K562 (cell line): ENCODE data around the gene HDAC3. TPM values are rescaled to one million over a fixed set of nuclear protein-coding genes. Genes with fewer than 3 reads are reported as not detected.

Source experiments
- AFF1 ChIP-seq, 2 experiments: fragments of 450-650 bp; IDR thresholded peaks; 2 replicates each; pipeline ENCODE4 v1.6.1; 2018; ENCODE audit warnings: mild to moderate bottlenecking in 2 of 2, low read depth in 1 of 2; ENCODE audit not compliant: partially characterized antibody in 2 of 2
- CBX2 ChIP-seq: fragments of 200-600 bp; sonication (generic); IDR thresholded peaks from one replicate; pipeline ENCODE4 v1.6.1; 2012; ENCODE audit warnings: mild to moderate bottlenecking, low read length, inconsistent platforms; ENCODE audit not compliant: insufficient read depth, poor library complexity, severe bottlenecking
- CEBPB ChIP-seq: fragments of 450-650 bp; IDR thresholded peaks from 2 replicates; pipeline ENCODE4 v1.6.1; 2016; ENCODE audit warnings: missing genetic modification characterization, missing compliant biosample characterization
- ETS2 ChIP-seq: IDR thresholded peaks from 2 replicates; pipeline ENCODE4 v1.6.1; 2016; ENCODE audit warnings: borderline replicate concordance, missing genetic modification characterization, mild to moderate bottlenecking, moderate library complexity, missing compliant biosample characterization; ENCODE audit not compliant: poor library complexity, severe bottlenecking
- LCOR ChIP-seq: sonication (generic); formaldehyde crosslinking; IDR thresholded peaks from 2 replicates; pipeline ENCODE4 v1.8.0; 2022; ENCODE audit warnings: mild to moderate bottlenecking, missing genetic modification reagents
- POU5F1 ChIP-seq: fragments of 150-350 bp; IDR thresholded peaks from 2 replicates; pipeline ENCODE4 v1.6.1; 2014; ENCODE audit warnings: borderline replicate concordance, low read length, low read depth, mild to moderate bottlenecking; ENCODE audit not compliant: partially characterized antibody
- SUPT5H ChIP-seq: fragments of 450-650 bp; IDR thresholded peaks from 2 replicates; pipeline ENCODE4 v1.6.1; 2016
- TAF1 ChIP-seq: IDR thresholded peaks from 2 replicates; pipeline ENCODE4 v1.6.1; 2011; ENCODE audit warnings: mild to moderate bottlenecking, low read length, moderate library complexity; ENCODE audit not compliant: insufficient read depth, control insufficient read depth, severe bottlenecking; ENCODE audit errors: extremely low read depth
- THAP7 ChIP-seq: fragments of 250-450 bp; sonication (Bioruptor Pico); IDR thresholded peaks from 2 replicates; pipeline ENCODE4 v1.5.0; 2021
- ZNF830 ChIP-seq: fragments of 250-450 bp; sonication (Bioruptor Pico); IDR thresholded peaks from 2 replicates; pipeline ENCODE4 v1.5.0; 2021; ENCODE audit warnings: mild to moderate bottlenecking
- polyA plus RNA-seq, 8 experiments: library from polyadenylated mRNA; depleted of rRNA in 4 of 8; stranded (reverse) in 5 of 8; unstranded in 3 of 8; fragments of >200 nt; fragmentation: Nextera tagmentation in 2 of 8; fragmentation: Illumina TruSeq in 1 of 8; extraction: Ambion mirVana in 2 of 8; extraction: Trizol in 1 of 8; gene quantifications; 2 replicates each; pipeline versions ENCODE4 v1.2.1 to v1.2.3, GENCODE V29; 2011 to 2014; ENCODE audit warnings: inconsistent platforms in 1 of 8, missing spikeins in 1 of 8
- total RNA-seq, 7 experiments: library from RNA; depleted of rRNA in 6 of 7; stranded (reverse); fragments of >200 nt in 6 of 7; fragmentation: Illumina TruSeq in 2 of 7; extraction: Trizol in 2 of 7; gene quantifications; 2 replicates each; pipeline versions ENCODE4 v1.2.1 to v1.2.3, GENCODE V29; 2011 to 2021; ENCODE audit warnings: low replicate concordance in 1 of 7

Gene HDAC3
- total and polyA plus RNA-seq, 9 of the 15 experiments (the other 6 are each of a cell fraction or from before 2014, with no cell fraction given): 89.7 to 191 (median 119) TPM

GRCh38 chr5:141650851-141651727, 14.4 kb upstream of the HDAC3 start, which contains the start of gene FCHSD1 (continued):
- TF ChIP-seq THAP7: no peak
- no peak for TF ChIP-seq CEBPB (tag)
- no peak for TF ChIP-seq ZNF830 (CRISPR knock-in tag)
- TF ChIP-seq LCOR (CRISPR knock-in tag): no peak
- peak; percentile 65 for TF ChIP-seq TAF1
- no peak for TF ChIP-seq CBX2
- TF ChIP-seq POU5F1: no peak
- peak; percentile 67 for TF ChIP-seq SUPT5H
- TF ChIP-seq AFF1 (IDR thresholded peaks at IDR 0.05; ENCODE audit: low read depth in 1 of 2, partially characterized antibody in 2 of 2): no peak
- no peak for TF ChIP-seq ETS2 (tag)
